UCSD-AML1 (cell line): Measurements from ENCODE around the gene IGSF23.

ENCODE experiments used
- DNase-seq: peaks from one replicate; lab custom pipeline; 2025; ENCODE audit not compliant: unreplicated experiment; lab: John Stamatoyannopoulos, UW

Gene IGSF23

GRCh38 chr19:44637390-44637764 lies 24.0 kb downstream of the IGSF23 start:
- no peak for DNase-seq

GRCh38 chr19:44640518-44640917 lies 27.2 kb downstream of the IGSF23 start:
- no peak for DNase-seq

GRCh38 chr19:44641501-44642265 lies 28.3 kb downstream of the IGSF23 start:
- DNase-seq = no peak

- no peak for DNase-seq
These were observed 29.0 kb downstream of the IGSF23 start for GRCh38 chr19:44642377-44642776.

- peak; percentile 75 for DNase-seq
These were observed 30.4 kb downstream of the IGSF23 start, which contains the start of gene PVR for GRCh38 chr19:44643605-44644401. Gene PVR (plus strand): TSS chr19:44643910. CDS start chr19:44644097, 187 bp downstream.

- DNase-seq = no peak
These were observed 31.1 kb downstream of the IGSF23 start for GRCh38 chr19:44644402-44645016.

- DNase-seq = no peak
These were observed 32.2 kb downstream of the IGSF23 start for GRCh38 chr19:44645407-44646048.

- DNase-seq = no peak
These were observed 32.7 kb downstream of the IGSF23 start for GRCh38 chr19:44646049-44646416.

- DNase-seq = no peak
These were observed 33.8 kb downstream of the IGSF23 start for GRCh38 chr19:44647144-44647543.

- no peak for DNase-seq
These were observed 35.4 kb downstream of the IGSF23 start for GRCh38 chr19:44648631-44649251.

- no peak for DNase-seq
These were observed 36.3 kb downstream of the IGSF23 start for GRCh38 chr19:44649578-44650145.

- no peak for DNase-seq
These were observed 40.0 kb downstream of the IGSF23 start for GRCh38 chr19:44653343-44653742.

GRCh38 chr19:44653977-44654774 lies 40.8 kb downstream of the IGSF23 start:
- peak; percentile 52 for DNase-seq

- DNase-seq = peak; percentile 69
These were observed 44.0 kb downstream of the IGSF23 start for GRCh38 chr19:44657211-44657921.

GRCh38 chr19:44658069-44658733 lies 44.8 kb downstream of the IGSF23 start:
- DNase-seq = no peak

- no peak for DNase-seq
These were observed 46.7 kb downstream of the IGSF23 start for GRCh38 chr19:44660081-44660480.

- no peak for DNase-seq
These were observed 47.8 kb downstream of the IGSF23 start for GRCh38 chr19:44661205-44661604.

GRCh38 chr19:44661904-44662303 lies 48.5 kb downstream of the IGSF23 start:
- DNase-seq = no peak
